Right lobe of liver (tissue), 6 donors: ENCODE measurements around the gene EYA2. TPM values are rescaled to one million over a fixed set of nuclear protein-coding genes. Genes with fewer than 3 reads are reported as not detected.

ENCODE experiments used
- ATAC-seq, 4 donors: fragments of 200-7000 bp; cut with Tn5 transposase; one replicate each; pipeline ENCODE4 v1.9.1; 2020; ENCODE audit warnings: mild to moderate bottlenecking in 4 of 4, moderate library complexity in 4 of 4
- DNase-seq, 3 donors: peaks; one replicate each; pipeline ENCODE4 v3.0.0-alpha.2; 2020
- H3K27ac ChIP-seq, 3 donors: fragments of 200-600 bp; one replicate each; pipeline ENCODE4 v1.8.0; 2022
- H3K27me3 ChIP-seq, 2 donors: fragments of 200-600 bp; one replicate each; pipeline ENCODE4 v1.8.0; 2022
- H3K36me3 ChIP-seq, 4 donors: fragments of 200-600 bp; sonication (generic) in 1 of 4; one replicate each; pipeline versions ENCODE4 v1.5.1 to v1.8.0; 2017 to 2022; ENCODE audit warnings: control low read depth in 1 of 4
- H3K4me1 ChIP-seq, 4 donors: fragments of 200-600 bp; sonication (generic) in 1 of 4; one replicate each; pipeline versions ENCODE4 v1.5.1 to v1.8.0; 2017 to 2022; ENCODE audit warnings: control low read depth in 1 of 4
- H3K4me3 ChIP-seq, 3 donors: fragments of 200-600 bp; one replicate each; pipeline ENCODE4 v1.8.0; 2022
- H3K9me3 ChIP-seq, 4 donors: fragments of 200-600 bp; sonication (generic) in 1 of 4; one replicate each; pipeline versions ENCODE4 v1.5.1 to v1.8.0; 2017 to 2022; ENCODE audit warnings: control low read depth in 1 of 4
- CTCF ChIP-seq, 4 donors: fragments of 200-600 bp in 3 of 4; fragments of 450-650 bp in 1 of 4; IDR thresholded peaks; one replicate each; pipeline versions ENCODE4 v1.5.1 to v1.8.0; 2016 to 2022; ENCODE audit warnings: antibody characterized with exemption in 4 of 4, mild to moderate bottlenecking in 2 of 4
- POLR2A ChIP-seq: fragments of 450-650 bp; IDR thresholded peaks from one replicate; pipeline ENCODE4 v1.6.1; 2017; ENCODE audit warnings: antibody characterized with exemption, mild to moderate bottlenecking
- WGBS: methylation state at CpG from one replicate; pipeline ENCODE4 v1.1.6; 2018; ENCODE audit warnings: low coverage, low lambda C conversion rate; ENCODE audit not compliant: insufficient coverage; ENCODE audit errors: missing lambda C conversion rate; 5-methylcytosine and 5-hydroxymethylcytosine counted together
- intact Hi-C, 2 donors: fragments of 100-400 bp; cut with DNase I; formaldehyde crosslinking; loops; one replicate each; pipeline versions ENCODE4 v1.11.2 to v1.14.1; 2022
- total RNA-seq, 6 experiments: library from RNA; depleted of rRNA in 2 of 6; stranded (reverse); fragments of >200 nt in 2 of 6; fragmentation: NEBNext Ultra II Directional in 3 of 6; extraction: Animal tissue kit (Norgen Biotek cat#: 25700) in 3 of 6; gene quantifications; one replicate each; pipeline versions ENCODE4 v1.1.0 to v1.2.4, GENCODE V29; 2016 to 2023
- donor health status: DM: no; HTN: yes; CAD: no.
- donor health status: DM: no; HTN: no; CAD: no.
- donor health status: DM: no; HTN: no; CAD: no.
- donor health status: DM: no; HTN: yes; CAD: no.
- donor health status: DM: no; HTN: yes; CAD: no.

The EYA2 gene
- total RNA-seq, 6 experiments from 2014 or later, result 0.12 to 3.0 (median 0.49) TPM

GRCh38 chr20:47167846-47168245 is 273.2 kb downstream of the EYA2 start:
- ATAC-seq (no peak), DNase-seq (no peak)
- H3K27me3 ChIP-seq, result no peaks in the 10 kb centered on the region
- no peak overlapping the region for H3K27ac ChIP-seq
- TF ChIP-seq POLR2A (no peak), CTCF (IDR thresholded peaks at IDR 0.05) (no peak)
- WGBS, result 80% methylated on average over 2 of the region's 9 CpGs
- H3K9me3 ChIP-seq, result no peaks in the 10 kb centered on the region
- H3K4me3 ChIP-seq, result no peak overlapping the region
- no peaks in the 10 kb centered on the region for H3K4me1 ChIP-seq
- no peaks in the 10 kb centered on the region for H3K36me3 ChIP-seq
- intact Hi-C loops, result no loop called here

- no peak for DNase-seq
- intact Hi-C loops, result loop anchor here in 1 of 2 donors (10.0 kb wide), 1 partner anchor 452 kb away; no protein-coding TSS in a partner anchor
- 49% methylated on average over 5 of the region's 16 CpGs for WGBS
Observed at GRCh38 chr20:47172579-47172978, 277.9 kb downstream of the EYA2 start.

GRCh38 chr20:47173596-47174216 is 279.1 kb downstream of the EYA2 start:
- Histone ChIP-seq H3K27ac (no peak overlapping the region), H3K4me3 (no peak overlapping the region), H3K9me3 (no peaks in the 10 kb centered on the region), H3K36me3 (no peaks in the 10 kb centered on the region), H3K27me3 (no peaks in the 10 kb centered on the region), H3K4me1 (no peaks in the 10 kb centered on the region)
- intact Hi-C loops, result loop anchor here in 1 of 2 donors (10.0 kb wide), 1 partner anchor 451 kb away; no protein-coding TSS in a partner anchor
- TF ChIP-seq CTCF (IDR thresholded peaks at IDR 0.05) (no peak), POLR2A (no peak)
- WGBS, result 33% methylated on average over 1 of the region's 6 CpGs
- ATAC-seq (no peak), DNase-seq (no peak)

More at GRCh38 chr20:47172579-47172978, 277.9 kb downstream of the EYA2 start:
- no peak for ATAC-seq
- Histone ChIP-seq H3K4me3 (no peak overlapping the region), H3K36me3 (no peaks in the 10 kb centered on the region), H3K27me3 (no peaks in the 10 kb centered on the region), H3K4me1 (no peaks in the 10 kb centered on the region), H3K9me3 (no peaks in the 10 kb centered on the region), H3K27ac (no peak overlapping the region)
- TF ChIP-seq POLR2A (no peak), CTCF (IDR thresholded peaks at IDR 0.05) (no peak)

- DNase-seq (no peak), ATAC-seq (no peak)
- Histone ChIP-seq H3K27ac (no peak overlapping the region), H3K9me3 (no peaks in the 10 kb centered on the region), H3K27me3 (no peaks in the 10 kb centered on the region), H3K4me1 (no peaks in the 10 kb centered on the region), H3K4me3 (no peak overlapping the region), H3K36me3 (no peaks in the 10 kb centered on the region)
- intact Hi-C loops, result loop anchor here in 1 of 2 donors (10.0 kb wide), 1 partner anchor 450 kb away; no protein-coding TSS in a partner anchor
- 69% methylated on average over 13 of the region's 21 CpGs for WGBS
- TF ChIP-seq POLR2A (no peak), CTCF (IDR thresholded peaks at IDR 0.05) (no peak)
Observed at GRCh38 chr20:47174456-47175243, 280.0 kb downstream of the EYA2 start.
